ENCODE data around the gene KCTD6.

KCTD6 gene

GRCh38 chr3:58529516-58530353 is 37.8 kb downstream of the KCTD6 start:
- no peaks in the 10 kb centered on the region for H3K79me2 ChIP-seq (ENCODE audit: insufficient read depth, low read length)
- 0 out of 2 replicates have a peak, but pooled peaks cover 4% of the 10 kb centered on the region for H3K27me3 ChIP-seq (ENCODE audit: insufficient read depth, low read length)
- peaks cover 4% of the 10 kb centered on the region for H3K4me1 ChIP-seq (ENCODE audit: insufficient read depth, low read length, severe bottlenecking)
- H3K9ac ChIP-seq (ENCODE audit: low read length), result no peak overlapping the region
- H2AFZ ChIP-seq (ENCODE audit: low read length), result no peak overlapping the region
- peak; percentile 64 for TF ChIP-seq CTCF (IDR thresholded peaks at IDR 0.05; ENCODE audit: low read length)
- no peak for TF ChIP-seq EZH2 (IDR thresholded peaks at IDR 0.05; ENCODE audit: borderline replicate concordance, low read length)
- H3K9me2 ChIP-seq (ENCODE audit: low read depth, low read length), result no peaks in the 10 kb centered on the region
- no peaks in the 10 kb centered on the region for H3K36me3 ChIP-seq (ENCODE audit: insufficient read depth, low read length)
- no peak overlapping the region for H3K4me3 ChIP-seq (ENCODE audit: low read depth, low read length, poor library complexity, severe bottlenecking)
- no peaks in the 10 kb centered on the region for H3K9me3 ChIP-seq (ENCODE audit: low read length)
- H3K4me2 ChIP-seq (ENCODE audit: low read length), result no peak overlapping the region
- no peak overlapping the region for H3K27ac ChIP-seq (ENCODE audit: low read depth, low read length, poor library complexity, severe bottlenecking)
- no peaks in the 10 kb centered on the region for H4K20me1 ChIP-seq (ENCODE audit: insufficient read depth, low read length)
- no peaks in the 10 kb centered on the region for H3F3A ChIP-seq (ENCODE audit: insufficient read depth, low read length)

GRCh38 chr3:58530354-58530865 is 38.5 kb downstream of the KCTD6 start:
- H3K4me2 ChIP-seq (ENCODE audit: low read length), result no peak overlapping the region
- no peaks in the 10 kb centered on the region for H4K20me1 ChIP-seq (ENCODE audit: insufficient read depth, low read length)
- H3K4me1 ChIP-seq (ENCODE audit: insufficient read depth, low read length, severe bottlenecking), result peaks cover 4% of the 10 kb centered on the region
- no peak for TF ChIP-seq CTCF (IDR thresholded peaks at IDR 0.05; ENCODE audit: low read length)
- no peak for TF ChIP-seq EZH2 (IDR thresholded peaks at IDR 0.05; ENCODE audit: borderline replicate concordance, low read length)
- no peaks in the 10 kb centered on the region for H3K79me2 ChIP-seq (ENCODE audit: insufficient read depth, low read length)
- no peak overlapping the region for H3K27ac ChIP-seq (ENCODE audit: low read depth, low read length, poor library complexity, severe bottlenecking)
- H3K27me3 ChIP-seq (ENCODE audit: insufficient read depth, low read length), result 0 out of 2 replicates have a peak, but pooled peaks cover 4% of the 10 kb centered on the region
- no peak overlapping the region for H2AFZ ChIP-seq (ENCODE audit: low read length)
- H3K9me3 ChIP-seq (ENCODE audit: low read length), result no peaks in the 10 kb centered on the region
- H3K4me3 ChIP-seq (ENCODE audit: low read depth, low read length, poor library complexity, severe bottlenecking), result no peak overlapping the region
- no peaks in the 10 kb centered on the region for H3K9me2 ChIP-seq (ENCODE audit: low read depth, low read length)
- no peaks in the 10 kb centered on the region for H3F3A ChIP-seq (ENCODE audit: insufficient read depth, low read length)
- no peaks in the 10 kb centered on the region for H3K36me3 ChIP-seq (ENCODE audit: insufficient read depth, low read length)
- no peak overlapping the region for H3K9ac ChIP-seq (ENCODE audit: low read length)

- Histone ChIP-seq H3K4me3 (ENCODE audit: low read depth, low read length, poor library complexity, severe bottlenecking) (no peak overlapping the region), H3F3A (ENCODE audit: insufficient read depth, low read length) (no peaks in the 10 kb centered on the region), H3K36me3 (ENCODE audit: insufficient read depth, low read length) (no peaks in the 10 kb centered on the region), H3K79me2 (ENCODE audit: insufficient read depth, low read length) (no peaks in the 10 kb centered on the region), H3K27ac (ENCODE audit: low read depth, low read length, poor library complexity, severe bottlenecking) (no peak overlapping the region), H4K20me1 (ENCODE audit: insufficient read depth, low read length) (no peaks in the 10 kb centered on the region), H2AFZ (ENCODE audit: low read length) (no peak overlapping the region), H3K9me3 (ENCODE audit: low read length) (no peaks in the 10 kb centered on the region), H3K9me2 (ENCODE audit: low read depth, low read length) (no peaks in the 10 kb centered on the region), H3K9ac (ENCODE audit: low read length) (no peak overlapping the region), H3K27me3 (ENCODE audit: insufficient read depth, low read length) (0 out of 2 replicates have a peak, but pooled peaks cover 4% of the 10 kb centered on the region), H3K4me2 (ENCODE audit: low read length) (no peak overlapping the region), H3K4me1 (ENCODE audit: insufficient read depth, low read length, severe bottlenecking) (peaks cover 4% of the 10 kb centered on the region)
- TF ChIP-seq EZH2 (IDR thresholded peaks at IDR 0.05; ENCODE audit: borderline replicate concordance, low read length) (no peak), CTCF (IDR thresholded peaks at IDR 0.05; ENCODE audit: low read length) (no peak)
These were observed 39.7 kb downstream of the KCTD6 start for GRCh38 chr3:58531555-58531954.
